HG03103 (cell line): ENCODE results near the gene FAR1.

Experiments used
- ATAC-seq: cut with Tn5 transposase; IDR thresholded peaks from one replicate; pipeline ENCODE4 v1.9.1; 2021; ENCODE audit warnings: low read depth; ENCODE audit not compliant: unreplicated experiment

FAR1 gene

GRCh38 chr11:13669544-13670488 lies 1.3 kb downstream of the FAR1 start:
- no peak for ATAC-seq

DNA sequence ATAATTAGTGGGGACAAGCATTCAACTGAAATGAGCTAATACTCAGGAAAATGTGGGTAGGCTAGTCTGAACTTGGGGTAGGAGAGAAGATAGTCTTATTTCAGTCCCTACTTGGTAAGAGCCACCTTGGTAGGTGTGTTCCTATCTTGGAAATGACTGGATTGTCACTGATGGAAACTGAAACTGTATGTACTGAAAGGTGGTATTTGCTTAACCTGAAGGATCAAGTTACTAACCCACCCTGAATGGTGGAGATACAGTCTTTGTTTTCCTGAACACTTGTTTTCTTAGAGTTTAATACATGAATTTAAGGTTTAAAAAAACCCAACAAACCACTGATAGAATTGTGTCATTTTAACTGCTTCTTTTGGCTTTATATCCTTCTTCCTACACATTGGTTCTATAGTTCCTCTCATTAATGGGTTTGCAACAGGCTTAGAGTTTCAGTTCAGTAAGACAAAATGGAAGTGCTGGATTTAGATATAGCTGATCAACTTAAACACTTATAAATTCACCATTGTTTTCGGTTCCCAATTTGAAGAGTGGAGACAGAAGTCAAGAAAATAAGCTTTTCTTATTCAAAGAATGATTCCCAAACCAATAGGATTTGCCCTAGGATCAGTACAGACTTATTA lies 4.2 kb downstream of the FAR1 start:
- ATAC-seq: no peak

DNA sequence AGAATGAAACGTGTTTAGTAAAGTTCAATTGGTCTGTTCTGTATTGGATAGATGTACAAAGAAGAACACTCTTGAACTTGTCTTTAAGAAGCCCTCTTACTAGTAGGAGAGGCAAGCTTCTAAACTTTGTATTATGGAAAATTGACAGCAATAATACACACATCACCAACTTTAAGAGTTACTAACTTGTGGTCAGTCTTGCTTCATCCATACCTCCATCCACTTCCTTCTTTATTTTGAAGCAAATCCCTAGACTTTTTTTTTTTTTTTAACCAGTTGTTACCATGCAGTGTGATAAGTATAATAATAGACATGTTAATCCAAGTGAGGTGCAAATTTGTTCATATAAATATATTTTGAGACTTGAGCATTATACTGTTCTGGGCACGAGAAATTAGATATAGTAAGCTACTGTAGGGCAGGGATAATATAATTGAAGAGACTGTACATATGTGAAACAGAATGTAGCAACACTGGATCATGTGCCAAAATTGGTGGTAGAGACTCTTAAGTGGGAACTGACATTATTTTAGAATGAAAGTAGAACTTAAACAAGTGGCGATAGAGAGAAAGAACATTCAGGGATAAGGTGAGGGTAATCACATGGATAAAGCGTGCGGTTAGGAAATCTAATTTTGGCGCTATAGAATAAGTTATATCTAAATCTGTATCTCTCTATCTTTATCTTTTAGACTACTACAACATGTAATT lies 6.5 kb downstream of the FAR1 start:
- no peak for ATAC-seq

- no peak for ATAC-seq
Observed at GRCh38 chr11:13676576-13676975, 8.1 kb downstream of the FAR1 start.

- no peak for ATAC-seq
Observed at GRCh38 chr11:13679768-13680167, 11.3 kb downstream of the FAR1 start.

- ATAC-seq: peak; percentile 80
Observed at GRCh38 chr11:13680501-13681264, 12.2 kb downstream of the FAR1 start.

GRCh38 chr11:13681446-13681845 lies 13.0 kb downstream of the FAR1 start:
- ATAC-seq: no peak

DNA sequence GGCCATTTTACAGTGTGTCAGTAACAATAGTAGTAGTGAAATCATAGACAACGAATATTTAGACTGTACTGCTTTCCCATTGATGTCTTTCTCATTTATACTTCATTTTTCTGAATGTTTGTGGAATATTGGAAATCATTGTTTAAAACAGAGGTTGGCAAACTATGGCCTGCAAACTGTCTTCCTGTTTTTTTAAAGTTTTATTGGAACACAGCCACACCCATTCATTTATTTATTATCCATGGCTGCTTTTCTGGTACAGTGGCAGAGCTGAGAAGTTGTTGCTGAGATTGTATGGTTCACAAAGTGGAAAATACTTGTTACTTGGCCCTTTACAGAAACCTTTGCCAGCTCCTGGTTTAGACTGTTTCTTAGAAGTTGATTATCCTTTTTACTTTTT lies 13.7 kb downstream of the FAR1 start:
- ATAC-seq: no peak

DNA sequence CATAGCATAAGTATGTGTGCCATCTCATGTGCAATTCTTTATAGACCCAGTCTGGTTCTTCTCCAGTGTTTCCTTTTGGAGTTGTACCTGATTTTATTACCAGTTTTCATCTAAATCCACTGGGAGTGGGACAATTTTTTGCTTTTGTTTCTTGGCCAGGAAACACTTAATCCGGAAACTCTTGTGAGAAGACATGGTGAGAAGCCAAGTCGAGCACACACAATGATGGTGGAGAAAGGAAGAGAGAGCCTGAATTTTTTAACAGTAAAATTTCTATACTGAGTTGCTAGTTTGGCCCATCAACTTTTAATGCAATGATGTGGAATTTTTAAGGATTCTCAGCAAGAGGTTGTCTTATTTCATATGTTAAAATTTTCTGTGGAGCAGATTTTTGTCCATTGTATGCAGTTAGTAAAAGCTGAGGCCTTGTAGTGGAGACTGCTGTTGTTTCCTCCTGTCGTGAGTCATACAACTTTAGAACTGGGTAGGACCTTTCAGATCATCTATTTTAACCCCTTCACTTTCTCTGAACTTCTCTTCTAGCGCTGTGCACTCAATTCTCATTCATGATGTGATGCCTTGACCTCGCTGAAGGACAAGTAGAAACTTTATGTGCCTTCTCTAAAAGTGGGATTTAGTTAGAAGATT lies 17.1 kb downstream of the FAR1 start:
- no peak for ATAC-seq

DNA sequence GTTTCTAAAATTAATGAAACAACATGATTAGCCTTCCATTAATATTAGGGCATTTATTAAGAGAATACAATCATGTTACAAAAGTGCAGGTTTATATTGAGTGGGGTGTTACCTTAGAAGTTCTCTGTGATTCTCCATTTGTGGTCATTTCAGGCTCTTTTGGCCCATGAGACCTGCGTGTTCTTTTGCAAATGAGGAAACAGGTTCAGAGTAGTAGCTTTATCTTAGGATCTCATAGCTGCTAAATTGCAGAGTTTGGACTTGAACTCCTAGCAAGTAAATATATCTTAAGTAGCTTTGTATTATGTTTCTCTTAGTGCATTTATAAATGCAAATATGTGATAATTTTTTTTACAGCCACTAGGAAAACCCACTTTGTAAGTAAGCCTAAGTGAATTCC lies 18.3 kb downstream of the FAR1 start:
- no peak for ATAC-seq

DNA sequence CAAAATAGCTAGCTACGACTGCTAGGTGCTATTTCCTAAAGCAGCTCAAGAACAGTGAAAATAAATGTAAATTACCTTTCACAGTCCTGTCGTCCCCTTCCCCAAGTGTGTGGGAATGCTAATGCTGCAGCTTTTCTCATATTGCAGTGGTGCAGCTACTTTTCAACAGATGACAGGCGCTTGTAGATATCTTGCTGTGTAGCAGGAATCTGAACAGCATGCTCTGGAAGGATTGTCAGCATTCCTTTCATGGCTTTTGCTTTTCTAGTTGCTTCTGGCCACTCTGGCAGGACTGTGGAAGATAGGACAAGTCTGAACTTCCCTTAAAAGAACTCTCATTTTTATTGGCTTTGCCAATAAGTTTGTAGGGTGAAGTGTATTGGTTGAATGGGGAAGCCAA lies 18.8 kb downstream of the FAR1 start:
- no peak for ATAC-seq

- no peak for ATAC-seq
Observed at GRCh38 chr11:13691286-13691899, 22.9 kb downstream of the FAR1 start.

GRCh38 chr11:13692172-13692571 lies 23.7 kb downstream of the FAR1 start:
- no peak for ATAC-seq

GRCh38 chr11:13694115-13694514 lies 25.6 kb downstream of the FAR1 start:
- no peak for ATAC-seq

DNA sequence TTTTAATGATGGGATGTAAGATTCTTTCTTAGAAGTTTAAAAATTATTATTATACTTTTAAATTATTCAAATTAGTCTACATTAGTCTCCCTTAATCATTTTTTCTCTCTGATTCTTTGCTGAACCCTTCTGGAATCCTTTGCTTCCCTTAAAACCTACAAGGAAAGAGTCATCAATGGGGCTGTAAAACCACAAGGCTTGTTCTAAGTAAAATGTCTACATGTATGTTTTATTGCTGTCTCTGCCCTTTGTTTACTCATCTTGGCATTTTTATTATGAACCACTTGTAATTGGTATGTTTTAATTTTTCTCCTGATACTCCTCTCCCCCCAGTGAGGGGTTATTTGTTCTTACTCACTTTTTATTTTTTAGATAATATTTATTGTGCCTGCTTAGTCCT lies 27.4 kb downstream of the FAR1 start:
- ATAC-seq: no peak

DNA sequence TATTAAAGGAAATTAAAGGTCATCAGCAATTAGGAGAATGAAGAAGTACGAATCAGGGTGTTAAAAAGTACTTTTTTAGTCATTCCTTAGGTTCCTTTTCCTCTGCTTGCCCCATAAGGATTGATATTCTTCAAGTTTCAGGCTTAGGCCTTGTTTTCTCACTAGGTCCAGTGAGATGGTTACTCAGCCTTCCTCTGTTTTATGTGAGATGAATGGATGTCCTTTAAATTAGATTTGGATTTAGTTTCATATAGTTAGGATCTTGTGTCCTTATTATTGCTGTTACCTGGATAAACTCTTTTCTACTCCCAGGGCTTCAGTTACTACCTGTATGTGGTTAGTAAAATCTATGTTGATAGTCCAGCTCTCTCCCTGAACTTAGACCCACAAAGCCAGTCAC lies 29.2 kb downstream of the FAR1 start:
- ATAC-seq: no peak

DNA sequence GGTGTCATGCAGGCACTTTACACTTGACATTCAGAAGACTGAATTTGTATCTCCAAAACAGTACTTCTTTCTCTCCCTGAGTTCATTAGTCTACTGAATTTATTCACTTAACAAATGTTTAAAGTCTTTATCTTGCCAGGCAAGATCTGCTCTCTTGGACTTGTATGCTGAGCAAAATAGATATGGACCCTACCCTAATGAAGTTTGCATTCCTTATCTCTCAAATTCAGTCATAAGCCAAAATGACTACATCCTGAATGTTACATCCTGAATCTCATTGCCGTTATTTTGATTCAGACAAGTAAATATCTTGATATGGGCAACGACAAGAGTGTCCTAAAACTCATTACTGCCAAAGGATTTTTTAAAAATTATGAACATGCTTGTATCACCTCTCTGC lies 29.7 kb downstream of the FAR1 start:
- ATAC-seq: no peak

DNA sequence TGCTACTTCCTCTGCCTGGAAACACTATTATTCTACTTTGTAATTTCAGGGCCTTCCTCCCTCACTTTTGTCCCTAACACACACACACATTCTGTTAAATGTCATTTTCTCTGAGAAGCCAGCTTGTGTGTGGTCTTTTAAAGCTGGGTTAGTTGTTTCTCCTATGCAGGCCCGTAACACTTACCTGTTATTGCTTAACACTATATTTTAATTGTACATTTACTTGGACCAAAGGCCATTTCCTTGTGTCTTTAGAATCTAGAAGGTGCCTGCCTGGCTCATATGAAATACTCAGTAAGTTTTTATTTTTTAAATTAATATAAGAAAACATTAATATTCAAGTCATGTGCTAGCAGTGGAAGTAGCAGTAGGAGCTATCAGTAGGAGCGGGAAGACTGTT lies 30.6 kb downstream of the FAR1 start:
- no peak for ATAC-seq

- no peak for ATAC-seq
Observed at GRCh38 chr11:13699870-13700269, 31.4 kb downstream of the FAR1 start.

GRCh38 chr11:13701506-13701905 lies 33.0 kb downstream of the FAR1 start:
- ATAC-seq: no peak
